ENCODE results near the gene NR1H2. TPM values are rescaled to one million over a fixed set of nuclear protein-coding genes. Genes with fewer than 3 reads are reported as not detected.
"Not testable (repeated sequence)": the region's sequence is repeated elsewhere in the genome, so short reads cannot be mapped to it uniquely, and the experiment has no call there.

Gene NR1H2
- total RNA-seq, 1 experiment from 2014 or later, result 61.1 TPM

DNA sequence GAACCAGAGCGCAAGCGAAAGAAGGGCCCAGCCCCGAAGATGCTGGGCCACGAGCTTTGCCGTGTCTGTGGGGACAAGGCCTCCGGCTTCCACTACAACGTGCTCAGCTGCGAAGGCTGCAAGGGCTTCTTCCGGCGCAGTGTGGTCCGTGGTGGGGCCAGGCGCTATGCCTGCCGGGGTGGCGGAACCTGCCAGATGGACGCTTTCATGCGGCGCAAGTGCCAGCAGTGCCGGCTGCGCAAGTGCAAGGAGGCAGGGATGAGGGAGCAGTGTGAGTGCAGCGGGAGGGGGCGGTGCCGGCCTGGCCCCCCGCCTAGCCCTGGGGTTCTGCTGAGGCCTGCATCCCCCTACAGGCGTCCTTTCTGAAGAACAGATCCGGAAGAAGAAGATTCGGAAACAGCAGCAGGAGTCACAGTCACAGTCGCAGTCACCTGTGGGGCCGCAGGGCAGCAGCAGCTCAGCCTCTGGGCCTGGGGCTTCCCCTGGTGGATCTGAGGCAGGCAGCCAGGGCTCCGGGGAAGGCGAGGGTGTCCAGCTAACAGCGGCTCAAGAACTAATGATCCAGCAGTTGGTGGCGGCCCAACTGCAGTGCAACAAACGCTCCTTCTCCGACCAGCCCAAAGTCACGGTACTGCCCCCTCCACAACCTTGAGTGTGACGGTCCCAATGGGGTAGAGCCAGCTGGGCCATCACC is 2.1 kb downstream of the NR1H2 start:
- DNase-seq (ENCODE audit: low read depth), result no peak

DNA sequence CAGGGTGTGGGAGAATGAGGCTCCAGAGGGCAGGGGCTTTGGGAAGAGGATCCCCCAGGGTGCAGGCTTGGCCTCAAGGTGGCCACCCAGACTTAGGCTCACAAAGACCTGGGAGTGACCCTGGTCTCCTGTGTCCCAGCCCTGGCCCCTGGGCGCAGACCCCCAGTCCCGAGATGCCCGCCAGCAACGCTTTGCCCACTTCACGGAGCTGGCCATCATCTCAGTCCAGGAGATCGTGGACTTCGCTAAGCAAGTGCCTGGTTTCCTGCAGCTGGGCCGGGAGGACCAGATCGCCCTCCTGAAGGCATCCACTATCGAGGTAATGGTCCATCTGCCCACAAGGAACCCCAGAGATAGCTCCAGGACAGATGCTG is 2.6 kb downstream of the NR1H2 start:
- DNase-seq (ENCODE audit: low read depth), result no peak

DNA sequence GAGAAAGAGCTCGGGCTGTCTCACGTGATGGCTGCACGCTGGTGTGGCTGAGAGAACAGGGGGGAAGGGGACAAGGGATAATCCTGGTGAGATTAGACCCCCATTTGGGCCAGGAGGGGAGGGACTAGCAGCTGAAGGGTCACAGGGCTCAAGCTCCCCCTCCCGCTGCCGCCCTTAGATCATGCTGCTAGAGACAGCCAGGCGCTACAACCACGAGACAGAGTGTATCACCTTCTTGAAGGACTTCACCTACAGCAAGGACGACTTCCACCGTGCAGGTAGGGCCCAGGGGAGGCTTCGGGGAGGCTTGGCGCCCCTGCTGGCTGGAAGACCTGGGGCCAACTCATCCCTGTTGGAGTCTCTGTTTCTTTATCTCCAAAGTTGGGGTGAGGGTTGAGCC is 3.3 kb downstream of the NR1H2 start:
- no peak for DNase-seq (ENCODE audit: low read depth)

GRCh38 chr19:50380137-50380536 is 3.9 kb downstream of the NR1H2 start:
- no peak for DNase-seq (ENCODE audit: low read depth)

DNA sequence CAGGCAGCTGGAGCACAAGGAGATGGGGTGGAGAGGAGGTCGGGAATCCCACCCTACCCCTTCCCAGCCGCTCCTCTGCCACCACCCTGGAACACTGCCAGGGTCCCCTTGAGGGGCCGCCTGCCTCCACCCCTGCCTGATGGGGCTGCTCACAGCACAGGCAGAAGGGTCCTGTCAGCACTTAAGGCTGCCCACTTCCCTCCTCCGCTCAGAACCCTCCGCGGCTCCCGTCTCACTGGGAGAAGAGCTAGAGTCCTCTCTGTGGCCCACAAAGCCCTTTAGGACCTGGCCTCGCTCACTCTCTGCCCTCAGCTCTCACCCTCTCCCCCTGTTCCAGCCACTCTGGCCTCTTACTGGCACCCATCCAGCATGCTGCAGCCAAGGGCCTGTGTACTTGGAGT is 4.5 kb downstream of the NR1H2 start:
- DNase-seq (ENCODE audit: low read depth), result no peak

DNA sequence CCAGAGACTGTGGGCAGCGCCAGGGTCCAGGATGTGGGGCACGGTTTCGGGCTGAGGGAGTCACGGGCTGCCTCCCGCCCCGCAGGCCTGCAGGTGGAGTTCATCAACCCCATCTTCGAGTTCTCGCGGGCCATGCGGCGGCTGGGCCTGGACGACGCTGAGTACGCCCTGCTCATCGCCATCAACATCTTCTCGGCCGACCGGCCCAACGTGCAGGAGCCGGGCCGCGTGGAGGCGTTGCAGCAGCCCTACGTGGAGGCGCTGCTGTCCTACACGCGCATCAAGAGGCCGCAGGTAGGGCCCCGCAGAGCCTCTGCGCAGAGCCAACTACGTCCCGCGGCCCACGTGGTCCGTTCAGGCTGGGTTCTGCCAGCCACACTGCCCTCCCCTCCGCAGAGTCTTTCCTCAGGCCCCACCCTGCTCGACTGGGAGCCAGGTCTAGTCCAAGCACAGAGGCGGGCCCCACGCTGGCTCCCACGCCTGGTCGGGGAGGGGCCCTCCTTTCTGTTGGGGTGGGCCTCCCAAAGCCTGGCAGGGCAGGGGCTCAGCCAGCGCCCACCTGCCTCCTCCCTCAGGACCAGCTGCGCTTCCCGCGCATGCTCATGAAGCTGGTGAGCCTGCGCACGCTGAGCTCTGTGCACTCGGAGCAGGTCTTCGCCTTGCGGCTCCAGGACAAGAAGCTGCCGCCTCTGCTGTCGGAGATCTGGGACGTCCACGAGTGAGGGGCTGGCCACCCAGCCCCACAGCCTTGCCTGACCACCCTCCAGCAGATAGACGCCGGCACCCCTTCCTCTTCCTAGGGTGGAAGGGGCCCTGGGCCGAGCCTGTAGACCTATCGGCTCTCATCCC is 5.8 kb downstream of the NR1H2 start:
- no peak for DNase-seq (ENCODE audit: low read depth)

- DNase-seq (ENCODE audit: low read depth), result no peak
Observed at GRCh38 chr19:50383001-50383851, 7.0 kb downstream of the NR1H2 start.

DNA sequence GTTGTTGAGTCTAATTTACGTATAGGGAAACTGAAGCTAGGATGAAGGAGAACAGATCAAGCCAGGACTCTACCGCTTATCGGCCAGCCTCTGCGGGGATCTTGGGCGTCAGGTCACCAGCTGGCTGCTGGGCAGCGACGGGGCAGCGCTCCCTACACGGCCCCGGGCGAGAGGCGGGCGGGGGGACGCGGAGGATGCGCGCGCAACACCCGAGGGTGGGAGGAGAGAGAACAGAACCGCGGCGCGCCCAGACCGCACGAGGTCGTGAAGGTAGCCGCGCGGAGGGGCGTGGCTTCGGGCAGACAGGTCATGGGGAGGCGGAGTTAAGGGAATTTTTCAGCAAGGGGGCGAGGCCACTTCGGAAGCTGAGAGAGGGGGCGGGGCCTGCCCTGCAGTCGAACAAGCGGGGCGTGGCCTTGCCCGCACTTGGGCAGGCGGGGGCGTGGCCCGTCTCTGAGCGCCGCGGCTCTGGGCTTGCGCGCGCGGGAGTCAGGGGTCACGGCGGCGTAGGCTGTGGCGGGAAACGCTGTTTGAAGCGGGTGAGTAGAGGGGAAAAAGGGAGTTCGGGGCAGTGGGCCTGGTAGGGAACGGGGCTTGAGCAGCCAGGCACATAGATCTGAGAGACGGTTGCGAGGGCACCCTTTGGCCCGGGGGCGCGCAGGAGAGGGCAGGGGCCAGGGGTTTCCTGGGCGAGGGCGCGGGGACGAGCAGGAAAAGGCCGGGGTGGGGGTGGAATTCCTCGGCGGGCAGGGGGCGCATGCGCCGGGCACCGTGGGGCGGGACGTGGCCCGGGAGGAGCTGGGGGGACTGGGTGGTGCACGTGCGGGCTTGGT is 7.8 kb downstream of the NR1H2 start, which contains the start of gene POLD1:
Gene POLD1 (plus strand): TSS at position 496 of the 833 bp plus-strand sequence. CDS start 14,505 bp downstream, outside the sequence.
- DNase-seq (ENCODE audit: low read depth), result peak; percentile 99

GRCh38 chr19:50384685-50385535 is 8.7 kb downstream of the NR1H2 start:
- DNase-seq (ENCODE audit: low read depth), result peak; percentile 47

GRCh38 chr19:50387176-50387867 is 11.1 kb downstream of the NR1H2 start:
- peak; percentile 42 for DNase-seq (ENCODE audit: low read depth)

- no peak for DNase-seq (ENCODE audit: low read depth)
Observed at GRCh38 chr19:50387868-50388245, 11.6 kb downstream of the NR1H2 start.

- DNase-seq (ENCODE audit: low read depth), result not testable (repeated sequence)
Observed at GRCh38 chr19:50390295-50390694, 14.0 kb downstream of the NR1H2 start.

- DNase-seq (ENCODE audit: low read depth), result not testable (repeated sequence)
Observed at GRCh38 chr19:50390952-50391351, 14.7 kb downstream of the NR1H2 start.

DNA sequence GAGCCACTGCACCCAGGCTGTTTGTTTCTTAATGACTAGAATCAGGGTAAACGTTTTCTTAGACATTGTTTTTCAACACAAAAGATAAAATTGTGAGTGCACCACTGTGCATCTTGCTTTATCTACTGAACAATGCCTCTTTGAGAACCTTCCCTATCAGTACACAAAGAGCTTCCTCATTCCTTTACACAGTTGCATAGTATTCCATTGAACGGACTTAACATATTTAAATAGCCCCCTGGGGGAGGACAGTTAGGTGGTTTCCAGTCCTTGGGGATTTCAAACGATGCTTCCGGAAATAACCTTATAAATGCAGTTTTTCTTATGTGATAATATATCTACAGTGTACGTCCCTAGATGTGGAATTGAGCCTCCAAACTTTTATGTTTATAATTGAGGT is 16.5 kb downstream of the NR1H2 start:
- DNase-seq (ENCODE audit: low read depth), result no peak

DNA sequence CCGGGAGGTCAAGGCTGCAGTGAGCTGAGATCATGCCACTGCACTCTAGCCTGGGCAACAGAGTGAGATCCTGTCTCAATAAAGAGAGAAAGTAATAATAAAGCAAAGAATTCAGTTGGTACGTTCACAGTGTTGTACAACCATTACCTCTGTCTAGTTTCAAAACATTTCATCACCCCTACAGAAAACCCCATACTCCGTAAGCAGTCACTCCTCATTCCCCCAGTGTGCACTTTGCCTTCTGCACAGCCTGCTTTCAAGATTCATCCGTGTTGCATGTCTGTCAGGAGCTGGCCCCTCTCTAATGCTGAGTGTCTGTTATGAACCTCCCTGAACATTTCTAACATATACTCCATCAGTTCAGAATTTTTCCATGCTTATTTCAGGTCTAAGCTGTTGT is 17.3 kb downstream of the NR1H2 start:
- DNase-seq (ENCODE audit: low read depth), result no peak

DNA sequence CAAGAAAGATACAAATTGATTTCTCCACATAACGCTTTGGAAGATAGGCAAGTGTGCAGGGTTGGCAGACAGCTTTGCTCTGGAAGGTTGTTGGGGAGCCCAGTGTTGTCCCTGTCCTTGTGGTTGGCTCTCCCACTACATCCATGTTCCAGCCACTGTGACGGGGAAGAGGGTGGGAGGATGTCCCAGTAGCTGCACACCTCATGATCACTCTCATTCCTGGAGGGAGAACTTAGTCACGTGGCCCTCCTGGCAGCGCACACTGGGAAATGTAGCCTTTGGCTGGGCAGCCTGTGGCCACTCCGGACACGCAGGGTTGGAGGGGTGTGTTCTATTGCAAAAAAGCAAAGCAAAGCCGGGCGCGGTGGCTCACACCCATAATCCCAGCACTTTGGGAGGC is 17.8 kb downstream of the NR1H2 start:
- no peak for DNase-seq (ENCODE audit: low read depth)

GRCh38 chr19:50398675-50399367 is 22.6 kb downstream of the NR1H2 start:
- no peak for DNase-seq (ENCODE audit: low read depth)

GRCh38 chr19:50399368-50399745 is 23.1 kb downstream of the NR1H2 start:
- no peak for DNase-seq (ENCODE audit: low read depth)

All from Daoy (cell line).